DOHH2 (cell line): Measurements from ENCODE around the gene PHC1.

ENCODE experiments used
- H3F3A ChIP-seq: fragments of 200-600 bp; sonication (generic), shearing (Covaris generic); 2 replicates; pipeline ENCODE4 v1.6.0; 2016; ENCODE audit warnings: antibody characterized with exemption, mild to moderate bottlenecking; ENCODE audit not compliant: control insufficient read depth, insufficient read depth
- H3K27ac ChIP-seq: fragments of 200-600 bp; sonication (generic); 2 replicates; pipeline ENCODE4 v1.5.1; 2014; ENCODE audit warnings: low read depth, mild to moderate bottlenecking, low read length, moderate library complexity
- H3K27me3 ChIP-seq: fragments of 200-600 bp; sonication (generic); 2 replicates; pipeline ENCODE4 v1.6.1; 2014; ENCODE audit warnings: mild to moderate bottlenecking, low read length, mixed read lengths; ENCODE audit not compliant: control insufficient read depth
- H3K36me3 ChIP-seq: fragments of 200-600 bp; sonication (generic); 2 replicates; pipeline ENCODE4 v1.6.1; 2014; ENCODE audit warnings: mild to moderate bottlenecking, low read length, moderate library complexity, mixed read lengths; ENCODE audit not compliant: control insufficient read depth
- H3K4me1 ChIP-seq: fragments of 200-600 bp; sonication (generic); 2 replicates; pipeline ENCODE4 v1.6.1; 2014; ENCODE audit warnings: mild to moderate bottlenecking, low read length, mixed read lengths; ENCODE audit not compliant: control insufficient read depth
- H3K4me2 ChIP-seq: fragments of 200-600 bp; sonication (generic); 2 replicates; pipeline ENCODE4 v1.6.0; 2014; ENCODE audit warnings: mild to moderate bottlenecking, low read length, moderate library complexity
- H3K4me3 ChIP-seq: fragments of 200-600 bp; sonication (generic); 2 replicates; pipeline ENCODE4 v1.5.1; 2014; ENCODE audit warnings: mild to moderate bottlenecking, low read length, mixed read lengths
- H3K79me2 ChIP-seq: fragments of 200-600 bp; sonication (generic); 2 replicates; pipeline ENCODE4 v1.6.1; 2014; ENCODE audit warnings: mild to moderate bottlenecking, low read length, mixed read lengths; ENCODE audit not compliant: control insufficient read depth
- H3K9me2 ChIP-seq: fragments of 200-600 bp; sonication (generic); replicated peaks from 2 replicates; pipeline ENCODE4 v1.6.1; 2014; ENCODE audit warnings: mild to moderate bottlenecking, low read length, mixed read lengths; ENCODE audit not compliant: control insufficient read depth
- H3K9me3 ChIP-seq: fragments of 200-600 bp; sonication (generic); 2 replicates; pipeline ENCODE4 v1.6.1; 2014; ENCODE audit warnings: antibody characterized with exemption, low read length, mixed read lengths; ENCODE audit not compliant: control insufficient read depth, insufficient read depth
- H4K20me1 ChIP-seq: fragments of 200-600 bp; sonication (generic); 2 replicates; pipeline ENCODE4 v1.6.0; 2014; ENCODE audit warnings: low read depth, mild to moderate bottlenecking, antibody characterized with exemption, low read length, moderate library complexity; ENCODE audit not compliant: control insufficient read depth, insufficient read depth
- EZH2phosphoT487 ChIP-seq: fragments of 200-600 bp; sonication (generic); IDR thresholded peaks from 2 replicates; pipeline ENCODE4 v1.6.1; 2017; ENCODE audit warnings: borderline replicate concordance, mild to moderate bottlenecking, antibody characterized with exemption, low read length, moderate library complexity, mixed read lengths
- TF ChIP-seq, protein P1 (sequence below): fragments of 200-600 bp; sonication (generic); IDR thresholded peaks from one replicate; pipeline ENCODE4 v1.5.1; 2014; ENCODE audit warnings: antibody characterized with exemption, mild to moderate bottlenecking, low read depth, low read length; ENCODE audit not compliant: poor library complexity, severe bottlenecking

The PHC1 gene

DNA sequence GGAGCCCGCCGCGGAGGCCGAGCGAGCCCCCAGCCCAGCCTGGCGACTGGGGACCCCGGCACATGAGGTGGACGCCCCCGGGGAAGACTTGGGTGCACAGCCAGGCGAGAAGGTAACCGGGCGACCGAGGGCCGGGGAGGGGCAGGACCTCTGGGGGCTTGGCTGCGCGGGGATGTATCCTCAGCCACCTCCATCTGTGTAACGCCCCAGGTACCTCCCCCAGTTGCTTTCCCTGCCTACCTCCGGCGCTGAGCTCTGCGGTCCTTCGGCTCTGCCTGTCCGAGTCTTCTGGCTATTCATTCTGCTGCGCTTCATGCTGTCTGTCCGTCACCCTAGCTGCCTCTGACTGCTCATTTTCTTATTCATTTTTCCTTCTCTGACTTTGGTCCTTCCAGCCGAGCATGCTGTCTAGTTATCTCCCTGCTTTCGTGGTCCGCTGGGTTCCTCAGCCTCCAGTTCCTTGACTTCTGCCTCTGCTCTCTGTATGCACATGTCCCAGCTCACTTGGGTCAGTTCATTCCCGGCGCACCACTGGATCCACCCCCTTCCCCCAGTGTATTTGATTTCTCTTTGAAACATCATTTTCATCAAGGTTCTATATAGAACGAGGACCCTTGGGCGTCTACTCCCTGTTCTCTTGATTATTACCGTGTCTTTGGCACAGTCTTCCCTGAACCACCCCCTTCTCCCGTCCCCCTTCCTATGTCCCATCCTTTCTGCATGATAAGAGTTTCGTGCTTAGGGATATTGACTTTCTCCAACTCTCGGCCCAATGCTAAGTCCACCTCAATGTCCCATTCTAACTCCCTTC is 612 bp downstream of the PHC1 start:
- H3K27ac ChIP-seq: peak overlapping the region; percentile 12
- no peak for TF ChIP-seq EZH2phosphoT487
- TF ChIP-seq, protein P1, sequence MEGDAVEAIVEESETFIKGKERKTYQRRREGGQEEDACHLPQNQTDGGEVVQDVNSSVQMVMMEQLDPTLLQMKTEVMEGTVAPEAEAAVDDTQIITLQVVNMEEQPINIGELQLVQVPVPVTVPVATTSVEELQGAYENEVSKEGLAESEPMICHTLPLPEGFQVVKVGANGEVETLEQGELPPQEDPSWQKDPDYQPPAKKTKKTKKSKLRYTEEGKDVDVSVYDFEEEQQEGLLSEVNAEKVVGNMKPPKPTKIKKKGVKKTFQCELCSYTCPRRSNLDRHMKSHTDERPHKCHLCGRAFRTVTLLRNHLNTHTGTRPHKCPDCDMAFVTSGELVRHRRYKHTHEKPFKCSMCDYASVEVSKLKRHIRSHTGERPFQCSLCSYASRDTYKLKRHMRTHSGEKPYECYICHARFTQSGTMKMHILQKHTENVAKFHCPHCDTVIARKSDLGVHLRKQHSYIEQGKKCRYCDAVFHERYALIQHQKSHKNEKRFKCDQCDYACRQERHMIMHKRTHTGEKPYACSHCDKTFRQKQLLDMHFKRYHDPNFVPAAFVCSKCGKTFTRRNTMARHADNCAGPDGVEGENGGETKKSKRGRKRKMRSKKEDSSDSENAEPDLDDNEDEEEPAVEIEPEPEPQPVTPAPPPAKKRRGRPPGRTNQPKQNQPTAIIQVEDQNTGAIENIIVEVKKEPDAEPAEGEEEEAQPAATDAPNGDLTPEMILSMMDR: no peak
- H3K4me3 ChIP-seq: peak overlapping the region; percentile 98
- peaks cover 5% of the 10 kb centered on the region for H3K36me3 ChIP-seq
- H3K9me2 ChIP-seq: no peaks in the 10 kb centered on the region
- peak overlapping the region; percentile 80 for H3K4me2 ChIP-seq
- no peaks in the 10 kb centered on the region for H3K9me3 ChIP-seq
- H3F3A ChIP-seq: peaks cover 22% of the 10 kb centered on the region
- no peaks in the 10 kb centered on the region for H3K27me3 ChIP-seq
- H3K79me2 ChIP-seq: peaks cover 26% of the 10 kb centered on the region
- peaks cover 51% of the 10 kb centered on the region for H3K4me1 ChIP-seq
- H4K20me1 ChIP-seq: no peaks in the 10 kb centered on the region

DNA sequence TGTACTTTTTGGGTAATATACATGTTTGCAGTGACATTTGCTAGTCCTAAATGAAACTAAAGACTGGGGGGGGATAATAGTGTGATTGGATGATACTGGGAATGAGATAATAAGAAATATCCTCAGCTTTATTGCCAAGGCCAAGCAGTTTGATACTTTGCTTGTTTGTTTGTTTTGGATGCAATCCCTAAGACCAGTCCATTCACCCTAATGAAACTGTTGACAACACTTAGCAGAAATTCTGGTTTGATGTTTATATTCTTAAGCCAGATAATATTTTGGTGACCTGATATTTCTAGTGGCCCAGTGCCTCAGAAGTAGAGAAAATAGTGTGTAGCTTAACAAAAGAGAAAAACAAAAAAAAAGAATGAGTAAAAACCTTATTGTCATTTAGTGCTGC is 1.8 kb downstream of the PHC1 start:
- Histone ChIP-seq H3K9me2 (no peaks in the 10 kb centered on the region), H3K36me3 (peaks cover 9% of the 10 kb centered on the region), H3K27ac (no peak overlapping the region), H3K27me3 (no peaks in the 10 kb centered on the region), H3F3A (peaks cover 22% of the 10 kb centered on the region), H3K4me2 (peak overlapping the region; percentile 80), H4K20me1 (no peaks in the 10 kb centered on the region), H3K9me3 (no peaks in the 10 kb centered on the region), H3K4me3 (peak overlapping the region; percentile 98), H3K4me1 (peaks cover 45% of the 10 kb centered on the region), H3K79me2 (peaks cover 26% of the 10 kb centered on the region)
- TF ChIP-seq, protein P1: no peak
- TF ChIP-seq EZH2phosphoT487: no peak

DNA sequence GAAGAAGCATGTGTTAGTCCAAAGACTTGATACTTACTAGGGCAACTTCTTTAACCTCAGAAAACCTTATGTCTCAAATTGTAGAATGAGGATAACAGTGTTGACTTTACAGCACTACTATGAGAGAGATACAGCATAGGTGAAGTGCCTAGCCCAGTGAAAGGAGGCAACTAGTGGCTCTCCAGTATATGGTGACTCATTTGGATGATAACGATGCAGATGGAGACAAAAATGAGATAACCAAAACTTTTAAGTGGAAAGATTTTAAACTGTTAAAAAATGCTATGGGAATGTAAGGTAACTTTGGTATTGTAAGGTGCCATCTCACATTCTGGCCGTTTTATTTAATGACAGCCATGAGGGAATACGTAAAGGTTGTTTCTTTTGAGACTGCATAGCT is 2.7 kb downstream of the PHC1 start:
- H3K36me3 ChIP-seq: peaks cover 13% of the 10 kb centered on the region
- H3K79me2 ChIP-seq: peaks cover 26% of the 10 kb centered on the region
- peaks cover 36% of the 10 kb centered on the region for H3K4me1 ChIP-seq
- no peak overlapping the region for H3K4me3 ChIP-seq
- H3K27ac ChIP-seq: no peak overlapping the region
- no peaks in the 10 kb centered on the region for H4K20me1 ChIP-seq
- TF ChIP-seq, protein P1: no peak
- no peak for TF ChIP-seq EZH2phosphoT487
- no peaks in the 10 kb centered on the region for H3K27me3 ChIP-seq
- H3K4me2 ChIP-seq: peak overlapping the region; percentile 80; the same call in 1 of the 2 replicates
- H3K9me3 ChIP-seq: no peaks in the 10 kb centered on the region
- peaks cover 19% of the 10 kb centered on the region for H3F3A ChIP-seq
- H3K9me2 ChIP-seq: no peaks in the 10 kb centered on the region
